Right kidney (tissue), 9 donors: ENCODE results near the gene RHOU.
"Not testable (repeated sequence)": the region's sequence is repeated elsewhere in the genome, so short reads cannot be mapped to it uniquely, and the experiment has no call there.

Experiments
- DNase-seq: peaks from one replicate; pipeline ENCODE4 v3.0.0-alpha.2; 2016
- long read RNA-seq, 8 donors: transcript quantifications; one replicate each; lab custom pipeline, GENCODE V29; 2026

Gene RHOU
- long read RNA-seq, donor 1, full-length matches to known transcripts, result 10 of 10 reads
- long read RNA-seq, donor 1, partial matches to known transcripts, result 0 of 10 reads
- long read RNA-seq, donor 1, other reads (novel, unspliced or antisense), result 0 of 10 reads
- long read RNA-seq, donor 2, full-length matches to known transcripts, result 5 of 5 reads
- long read RNA-seq, donor 2, partial matches to known transcripts, result 0 of 5 reads
- long read RNA-seq, donor 2, other reads (novel, unspliced or antisense), result 0 of 5 reads
- long read RNA-seq, donor 3, full-length matches to known transcripts, result 4 of 4 reads
- long read RNA-seq, donor 3, partial matches to known transcripts, result 0 of 4 reads
- long read RNA-seq, donor 3, other reads (novel, unspliced or antisense), result 0 of 4 reads
- long read RNA-seq, donor 4, full-length matches to known transcripts, result 2 of 2 reads
- long read RNA-seq, donor 4, partial matches to known transcripts, result 0 of 2 reads
- long read RNA-seq, donor 4, other reads (novel, unspliced or antisense), result 0 of 2 reads
- long read RNA-seq, donor 5, full-length matches to known transcripts, result 2 of 2 reads
- long read RNA-seq, donor 5, partial matches to known transcripts, result 0 of 2 reads
- long read RNA-seq, donor 5, other reads (novel, unspliced or antisense), result 0 of 2 reads
- long read RNA-seq, donor 6, full-length matches to known transcripts, result 5 of 5 reads
- long read RNA-seq, donor 6, partial matches to known transcripts, result 0 of 5 reads
- long read RNA-seq, donor 6, other reads (novel, unspliced or antisense), result 0 of 5 reads
- long read RNA-seq, donor 7, full-length matches to known transcripts, result 10 of 10 reads
- long read RNA-seq, donor 7, partial matches to known transcripts, result 0 of 10 reads
- long read RNA-seq, donor 7, other reads (novel, unspliced or antisense), result 0 of 10 reads
- long read RNA-seq, donor 8, full-length matches to known transcripts, result 8 of 8 reads
- long read RNA-seq, donor 8, partial matches to known transcripts, result 0 of 8 reads
- long read RNA-seq, donor 8, other reads (novel, unspliced or antisense), result 0 of 8 reads

GRCh38 chr1:228734881-228735801 is at the start of gene RHOU:
Gene RHOU, plus strand, starts transcription at chr1:228735479. Its CDS starts 264 bp downstream, at chr1:228735743.
- peak; percentile 90 for DNase-seq

- no peak for DNase-seq
Measured at GRCh38 chr1:228687587-228687986, 47.7 kb upstream of the RHOU start.

- no peak for DNase-seq
Measured at GRCh38 chr1:228689255-228689654, 46.0 kb upstream of the RHOU start.

GRCh38 chr1:228691211-228691610 is 44.1 kb upstream of the RHOU start:
- no peak for DNase-seq

- DNase-seq, result no peak
Measured at GRCh38 chr1:228691926-228692325, 43.4 kb upstream of the RHOU start.

- DNase-seq, result not testable (repeated sequence)
Measured at GRCh38 chr1:228694447-228694846, 40.8 kb upstream of the RHOU start.

GRCh38 chr1:228695015-228695955 is 40.0 kb upstream of the RHOU start:
- DNase-seq, result no peak

GRCh38 chr1:228697207-228698016 is 37.9 kb upstream of the RHOU start:
- DNase-seq, result no peak

GRCh38 chr1:228698017-228698329 is 37.3 kb upstream of the RHOU start:
- no peak for DNase-seq

- no peak for DNase-seq
Measured at GRCh38 chr1:228702433-228702832, 32.8 kb upstream of the RHOU start.

- DNase-seq, result no peak
Measured at GRCh38 chr1:228706305-228706704, 29.0 kb upstream of the RHOU start.

- no peak for DNase-seq
Measured at GRCh38 chr1:228717081-228717480, 18.2 kb upstream of the RHOU start.

- DNase-seq, result no peak
Measured at GRCh38 chr1:228721407-228721806, 13.9 kb upstream of the RHOU start.

GRCh38 chr1:228723287-228723686 is 12.0 kb upstream of the RHOU start:
- no peak for DNase-seq

- no peak for DNase-seq
Measured at GRCh38 chr1:228723921-228724320, 11.4 kb upstream of the RHOU start.

GRCh38 chr1:228725178-228725577 is 10.1 kb upstream of the RHOU start:
- DNase-seq, result no peak

GRCh38 chr1:228727681-228728171 is 7.6 kb upstream of the RHOU start:
- no peak for DNase-seq

- no peak for DNase-seq
Measured at GRCh38 chr1:228732426-228732825, 2.9 kb upstream of the RHOU start.

GRCh38 chr1:228733576-228733975 is 1.7 kb upstream of the RHOU start:
- no peak for DNase-seq
